Glomerular visceral epithelial cell (primary cell): ENCODE data around the gene GUCY1A2.

Experiments used
- DNase-seq: peaks from one replicate; pipeline ENCODE4 v3.0.0-alpha.2; 2016; ENCODE audit errors: extremely low spot score

The GUCY1A2 gene

DNA sequence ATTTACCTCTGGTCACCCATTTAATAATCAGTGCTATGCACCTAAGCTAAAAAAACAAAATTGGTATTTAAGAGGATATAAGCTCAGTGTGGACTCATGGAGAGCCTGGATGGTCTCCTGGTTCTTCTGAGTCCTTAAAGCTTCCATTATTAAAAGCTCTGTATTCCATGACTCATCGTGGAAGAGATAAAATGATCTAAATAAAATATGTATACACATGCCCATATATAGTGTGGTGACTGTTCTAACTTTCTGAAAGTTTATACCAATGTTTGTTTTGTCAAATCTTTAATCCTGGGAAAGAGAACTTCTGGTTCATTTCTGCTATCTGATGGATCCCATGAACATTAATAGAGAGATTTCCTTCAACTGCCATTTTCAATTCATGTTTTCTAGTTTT lies 375.9 kb downstream of the GUCY1A2 start:
- no peak for DNase-seq

DNA sequence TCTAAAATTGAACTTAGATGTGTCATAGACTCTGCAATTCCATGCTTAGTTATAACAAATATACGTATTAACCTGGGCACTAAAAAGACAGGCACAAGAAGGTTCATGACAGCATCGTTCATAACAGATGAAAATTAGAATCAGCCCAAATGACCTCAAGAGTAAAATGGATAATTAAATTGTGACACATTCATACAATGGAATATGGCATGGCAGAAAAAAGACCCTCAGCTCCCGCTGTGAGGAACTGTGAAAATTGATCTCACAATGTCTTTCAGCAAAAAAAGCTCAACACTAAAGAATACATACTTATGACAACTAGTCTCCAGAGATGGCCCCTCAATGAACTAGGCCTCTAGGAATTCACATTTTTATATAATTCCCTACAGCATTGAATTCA lies 386.0 kb downstream of the GUCY1A2 start:
- no peak for DNase-seq

DNA sequence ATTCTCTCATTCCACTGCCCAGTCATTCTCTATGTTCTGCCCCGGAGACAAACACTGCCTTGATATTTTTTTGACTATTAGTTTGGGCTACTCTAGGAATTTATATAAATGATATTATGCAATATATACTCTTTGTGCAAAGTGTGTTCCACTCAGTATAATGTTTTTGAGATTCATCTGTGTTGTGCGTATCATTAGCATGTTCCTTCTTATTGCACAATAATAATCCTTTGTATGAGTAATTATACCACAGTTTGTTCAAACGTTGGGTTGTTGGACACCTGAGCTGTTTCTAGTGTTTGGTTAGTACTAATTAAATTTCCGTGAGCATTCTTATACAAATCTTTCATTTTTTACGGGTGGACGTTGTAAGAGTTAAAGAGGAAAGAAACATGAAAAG lies 390.6 kb downstream of the GUCY1A2 start:
- no peak for DNase-seq

DNA sequence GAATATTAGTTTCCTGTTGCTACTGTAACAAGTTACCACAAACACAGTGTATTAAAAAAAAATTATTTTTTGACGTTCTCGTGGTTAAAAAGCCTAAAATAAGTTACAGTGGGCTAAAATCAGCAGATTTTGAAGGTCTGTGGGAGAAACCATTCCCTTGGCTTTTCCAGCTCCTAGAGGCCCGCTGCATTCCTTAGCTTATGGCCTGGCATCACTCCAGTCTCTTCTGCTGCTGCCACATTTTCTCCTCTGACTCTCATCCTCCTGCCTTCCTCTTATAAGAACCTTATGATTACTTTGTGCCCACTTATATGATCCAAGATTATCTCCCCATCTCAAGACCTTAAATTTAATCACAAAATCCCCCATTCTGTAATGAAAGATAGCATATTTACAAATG lies 392.7 kb downstream of the GUCY1A2 start:
- DNase-seq: no peak

- DNase-seq: no peak
These were observed 393.9 kb downstream of the GUCY1A2 start for GRCh38 chr11:106624377-106624776.
